CD4-positive, alpha-beta T cell treated with Interleukin-6 for 4 hours (primary cell): ENCODE measurements around the gene CYP46A1.

ENCODE experiments used
- DNase-seq: peaks from one replicate; pipeline ENCODE4 v3.0.0-alpha.2; 2020; ENCODE audit warnings: mixed read lengths

The CYP46A1 gene

GRCh38 chr14:99731547-99732435, 47.7 kb downstream of the CYP46A1 start:
- DNase-seq: no peak

GRCh38 chr14:99732436-99733210, 48.5 kb downstream of the CYP46A1 start:
- no peak for DNase-seq

- DNase-seq: no peak
These were observed 49.1 kb downstream of the CYP46A1 start for GRCh38 chr14:99733211-99733539.

- no peak for DNase-seq
These were observed 49.7 kb downstream of the CYP46A1 start for GRCh38 chr14:99733540-99734405.

GRCh38 chr14:99734406-99735051, 50.4 kb downstream of the CYP46A1 start:
- DNase-seq: no peak

GRCh38 chr14:99735189-99736135, 51.4 kb downstream of the CYP46A1 start:
- DNase-seq: no peak

- DNase-seq: no peak
These were observed 52.7 kb downstream of the CYP46A1 start for GRCh38 chr14:99736603-99737371.

- DNase-seq: no peak
These were observed 53.4 kb downstream of the CYP46A1 start for GRCh38 chr14:99737451-99737951.

GRCh38 chr14:99737956-99738667, 54.0 kb downstream of the CYP46A1 start:
- DNase-seq: no peak

- no peak for DNase-seq
These were observed 56.3 kb downstream of the CYP46A1 start for GRCh38 chr14:99740411-99740810.

- DNase-seq: no peak
These were observed 57.3 kb downstream of the CYP46A1 start for GRCh38 chr14:99741227-99741976.

GRCh38 chr14:99742074-99742473, 58.0 kb downstream of the CYP46A1 start:
- no peak for DNase-seq

- DNase-seq: no peak
These were observed 58.7 kb downstream of the CYP46A1 start for GRCh38 chr14:99742509-99743487.

- DNase-seq: no peak
These were observed 60.2 kb downstream of the CYP46A1 start for GRCh38 chr14:99744199-99744872.

- no peak for DNase-seq
These were observed 60.8 kb downstream of the CYP46A1 start for GRCh38 chr14:99744873-99745224.

- DNase-seq: no peak
These were observed 61.3 kb downstream of the CYP46A1 start for GRCh38 chr14:99745307-99745951.

GRCh38 chr14:99747167-99747566, 63.1 kb downstream of the CYP46A1 start:
- no peak for DNase-seq
